GM21447 (cell line): ENCODE data around the gene NCLN.
"Not testable (repeated sequence)": the region's sequence is repeated elsewhere in the genome, so short reads cannot be mapped to it uniquely, and the experiment has no call there.

Experiments
- ATAC-seq: cut with Tn5 transposase; IDR thresholded peaks from one replicate; pipeline ENCODE4 v1.9.1; 2021; ENCODE audit not compliant: unreplicated experiment

NCLN gene

GRCh38 chr19:3183721-3184641 lies 1.7 kb upstream of the NCLN start:
- ATAC-seq, result no peak

GRCh38 chr19:3184847-3185460 lies 776 bp upstream of the NCLN start:
- ATAC-seq, result peak; percentile 27

DNA sequence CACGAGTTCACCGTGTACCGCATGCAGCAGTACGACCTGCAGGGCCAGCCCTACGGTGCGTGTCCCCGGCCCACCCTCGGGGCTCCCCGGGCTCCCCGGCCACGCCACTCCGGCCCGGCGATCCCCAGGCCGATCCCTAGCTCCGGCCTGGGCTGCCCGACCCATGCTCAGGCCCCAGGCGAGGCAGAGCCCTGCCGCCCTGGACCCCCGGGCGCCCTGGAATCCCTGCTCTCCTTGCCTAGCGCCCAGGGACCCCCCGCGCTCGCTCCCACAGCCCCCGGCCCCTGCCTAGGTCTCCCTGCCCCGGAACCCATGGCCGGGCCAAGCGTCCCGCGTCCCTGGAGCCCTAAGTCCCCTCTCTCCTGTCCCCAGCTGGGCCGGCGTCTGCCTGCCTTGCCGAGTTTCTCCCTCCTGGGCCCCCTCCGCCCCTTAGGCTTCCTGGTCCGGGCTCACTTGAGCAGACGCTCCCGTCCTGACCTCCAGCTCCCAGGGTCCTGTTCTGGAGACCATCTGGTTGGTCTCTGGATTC lies 494 bp downstream of the NCLN start:
- ATAC-seq, result peak; percentile 5

DNA sequence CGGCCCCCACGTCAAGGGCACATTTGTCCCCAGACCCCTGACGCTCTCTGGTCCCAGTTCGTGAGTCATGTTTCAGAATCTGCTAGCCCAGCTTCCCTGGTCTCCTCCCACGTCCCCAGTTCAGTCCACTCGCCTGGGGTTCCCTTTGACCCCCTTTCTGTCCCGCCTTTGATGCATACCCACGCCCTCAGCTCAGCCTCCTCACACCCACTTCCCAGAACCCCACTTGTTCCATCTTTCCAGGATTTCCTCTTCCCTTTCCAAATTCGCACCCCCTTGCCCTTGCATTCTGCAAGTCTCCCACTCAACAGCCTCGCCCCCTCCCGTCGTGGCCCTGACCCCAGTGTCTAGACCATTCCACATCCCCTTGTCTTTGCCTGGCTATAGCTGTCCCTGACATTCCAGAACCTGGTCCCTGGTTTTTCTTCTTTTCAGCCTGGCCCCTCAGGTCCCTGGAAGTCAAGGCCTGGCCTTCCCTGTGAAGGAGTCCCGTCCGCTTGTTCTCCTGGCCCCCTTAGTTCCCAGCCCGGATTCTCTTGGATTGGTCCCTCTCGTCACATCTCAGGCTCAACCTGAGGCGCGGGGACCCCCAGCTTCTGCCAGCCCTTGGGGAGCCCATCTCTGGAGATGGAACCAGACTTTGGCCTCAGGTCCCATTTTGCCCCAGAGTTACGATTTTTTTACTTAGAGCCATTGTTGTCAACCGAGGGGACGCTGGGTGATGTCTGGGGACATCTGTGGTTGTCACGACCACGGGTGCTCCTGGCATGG lies 1.3 kb downstream of the NCLN start:
- ATAC-seq, result no peak

GRCh38 chr19:3187662-3188511 lies 2.2 kb downstream of the NCLN start:
- no peak for ATAC-seq

GRCh38 chr19:3188627-3189596 lies 3.2 kb downstream of the NCLN start:
- ATAC-seq, result no peak

DNA sequence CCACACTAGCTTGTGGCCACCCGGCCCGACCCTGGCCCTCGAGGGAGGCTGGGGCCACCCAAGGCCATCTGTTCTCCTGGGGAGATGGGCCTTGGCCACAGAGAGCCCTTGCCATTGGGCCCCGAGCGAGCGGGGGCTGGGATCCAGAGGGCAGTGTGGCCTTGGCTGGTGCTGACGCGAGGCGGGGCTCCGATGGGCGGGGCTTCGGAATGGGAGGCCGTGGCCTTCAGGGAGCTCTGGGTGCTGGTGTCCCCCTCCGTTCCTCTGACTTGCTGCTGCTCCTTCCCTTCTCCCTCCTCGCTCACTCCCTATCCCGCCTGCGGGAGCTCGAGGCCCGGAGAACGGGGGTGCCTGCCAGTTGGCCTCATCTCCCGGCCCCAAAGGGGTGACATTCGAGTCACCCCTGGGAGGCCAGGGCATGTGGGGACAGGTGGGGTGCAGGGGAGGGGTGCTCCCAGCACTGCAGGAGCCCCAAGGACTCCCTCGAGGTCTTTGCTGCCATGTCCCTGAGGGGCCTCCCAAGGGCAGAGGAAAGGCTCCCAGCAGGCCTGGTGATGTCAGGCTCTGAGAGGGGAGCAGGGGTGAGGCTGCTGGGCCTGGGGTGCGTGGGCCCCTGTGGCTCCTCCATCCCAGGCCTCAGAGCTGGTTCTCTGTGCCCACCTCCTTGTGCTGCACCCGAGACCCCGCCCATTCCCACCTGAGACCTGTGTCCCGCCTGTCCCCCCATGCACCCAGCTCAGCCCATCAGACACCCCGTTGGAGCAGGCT lies 4.2 kb downstream of the NCLN start:
- no peak for ATAC-seq

DNA sequence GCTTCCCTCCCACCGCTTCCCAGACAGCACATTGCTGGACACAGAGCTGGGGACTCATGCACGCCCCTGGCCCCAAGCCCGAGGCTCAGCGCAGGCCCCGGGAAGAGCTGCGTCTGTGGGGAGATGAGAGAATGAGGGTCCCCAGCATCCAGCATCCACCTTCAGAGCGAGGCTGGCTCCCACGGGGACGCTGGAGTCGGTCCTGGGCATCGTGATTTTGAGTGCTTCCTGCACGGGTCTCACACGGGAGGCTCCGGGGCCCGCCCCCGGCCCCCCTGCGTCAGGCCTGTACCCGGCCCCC lies 4.7 kb downstream of the NCLN start:
- no peak for ATAC-seq

GRCh38 chr19:3190921-3191805 lies 5.4 kb downstream of the NCLN start:
- no peak for ATAC-seq

- ATAC-seq, result not testable (repeated sequence)
Observed at GRCh38 chr19:3191806-3192104, 6.0 kb downstream of the NCLN start.

- ATAC-seq, result no peak
Observed at GRCh38 chr19:3192228-3192635, 6.5 kb downstream of the NCLN start.

- ATAC-seq, result no peak
Observed at GRCh38 chr19:3192684-3193083, 7.0 kb downstream of the NCLN start.

DNA sequence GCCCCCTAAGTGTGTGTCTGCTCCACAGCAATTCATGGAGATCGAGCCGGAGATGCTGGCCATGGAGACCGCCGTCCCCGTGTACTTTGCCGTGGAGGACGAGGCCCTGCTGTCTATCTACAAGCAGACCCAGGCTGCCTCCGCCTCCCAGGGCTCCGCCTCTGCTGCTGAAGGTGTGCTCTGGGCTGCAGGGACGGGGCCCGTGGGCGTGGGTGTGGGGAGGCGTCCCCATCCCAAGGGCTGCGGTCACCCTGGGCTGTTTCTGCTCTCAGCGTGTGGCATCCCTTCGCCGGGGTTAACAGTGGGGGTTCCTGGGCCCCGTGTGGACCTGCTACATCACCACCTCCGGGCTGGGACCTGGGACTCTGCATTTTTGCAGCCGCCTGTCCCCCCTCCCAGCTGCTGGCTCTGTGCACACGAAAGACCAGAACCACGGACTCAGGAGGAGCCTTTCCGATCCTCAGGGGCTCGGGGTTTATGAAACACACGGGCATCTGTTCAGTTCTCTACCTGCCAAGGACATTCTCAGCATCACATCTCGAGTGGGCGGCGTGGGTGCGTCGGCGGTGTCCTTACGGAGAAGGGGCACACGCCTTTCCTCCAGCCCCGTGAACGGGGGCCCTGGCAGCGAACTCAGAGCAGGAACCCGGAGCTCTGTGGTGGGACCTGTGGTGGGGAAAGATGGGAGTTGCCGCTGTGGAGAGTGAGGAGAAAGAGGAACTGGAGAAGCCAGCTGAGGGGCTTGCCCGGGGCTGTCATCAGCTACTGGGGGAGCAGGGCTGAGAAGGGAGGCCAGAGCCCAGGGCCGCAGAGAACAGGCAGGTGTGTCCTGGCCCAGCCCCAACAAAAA lies 7.8 kb downstream of the NCLN start:
- ATAC-seq, result no peak

DNA sequence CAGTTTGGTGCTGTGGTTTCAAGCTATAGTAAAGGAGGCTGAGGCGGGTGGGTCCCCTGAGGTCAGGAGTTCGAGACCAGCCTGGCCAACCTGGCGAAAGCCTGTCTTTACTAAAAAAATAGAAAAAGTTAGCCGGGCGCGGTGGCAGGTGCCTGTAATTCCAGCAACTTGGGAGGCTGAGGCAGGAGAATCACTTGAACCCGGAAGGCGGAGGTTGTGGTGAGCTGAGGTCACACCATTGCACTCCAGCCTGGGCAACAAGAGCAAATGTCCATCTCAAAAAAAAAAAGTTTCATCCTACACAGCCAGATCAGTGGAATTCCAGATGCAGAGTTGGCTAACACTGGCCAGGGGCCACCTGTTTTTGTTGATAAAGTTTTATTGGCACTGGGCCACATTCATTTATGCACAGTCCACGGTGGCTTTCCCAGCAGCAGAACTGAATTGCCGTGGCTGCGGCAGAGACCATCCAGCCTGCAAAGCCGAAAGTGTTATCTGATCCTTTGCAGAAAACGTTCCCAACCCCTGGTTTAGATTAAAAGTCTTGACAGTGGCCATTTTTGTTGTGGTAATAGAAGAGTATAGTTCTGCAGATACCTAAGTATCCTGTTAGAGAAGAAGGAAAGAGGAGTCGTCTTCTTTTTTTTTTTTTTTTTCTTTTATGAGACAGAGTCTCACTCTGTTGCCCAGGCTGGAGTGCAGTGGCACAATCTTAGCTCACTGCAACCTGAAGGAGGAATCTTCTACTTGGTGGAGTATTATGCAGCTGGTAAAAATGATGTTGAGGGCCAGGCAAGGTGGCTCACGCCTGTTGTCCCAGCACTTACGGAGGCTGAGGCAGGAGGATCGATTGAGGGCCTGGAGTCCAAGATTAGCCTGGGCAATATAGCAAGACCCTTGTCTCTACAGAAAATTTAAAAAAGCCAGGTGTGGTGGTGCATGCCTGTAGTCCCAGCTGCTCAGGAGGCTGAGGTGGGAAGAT lies 8.7 kb downstream of the NCLN start:
- no peak for ATAC-seq

DNA sequence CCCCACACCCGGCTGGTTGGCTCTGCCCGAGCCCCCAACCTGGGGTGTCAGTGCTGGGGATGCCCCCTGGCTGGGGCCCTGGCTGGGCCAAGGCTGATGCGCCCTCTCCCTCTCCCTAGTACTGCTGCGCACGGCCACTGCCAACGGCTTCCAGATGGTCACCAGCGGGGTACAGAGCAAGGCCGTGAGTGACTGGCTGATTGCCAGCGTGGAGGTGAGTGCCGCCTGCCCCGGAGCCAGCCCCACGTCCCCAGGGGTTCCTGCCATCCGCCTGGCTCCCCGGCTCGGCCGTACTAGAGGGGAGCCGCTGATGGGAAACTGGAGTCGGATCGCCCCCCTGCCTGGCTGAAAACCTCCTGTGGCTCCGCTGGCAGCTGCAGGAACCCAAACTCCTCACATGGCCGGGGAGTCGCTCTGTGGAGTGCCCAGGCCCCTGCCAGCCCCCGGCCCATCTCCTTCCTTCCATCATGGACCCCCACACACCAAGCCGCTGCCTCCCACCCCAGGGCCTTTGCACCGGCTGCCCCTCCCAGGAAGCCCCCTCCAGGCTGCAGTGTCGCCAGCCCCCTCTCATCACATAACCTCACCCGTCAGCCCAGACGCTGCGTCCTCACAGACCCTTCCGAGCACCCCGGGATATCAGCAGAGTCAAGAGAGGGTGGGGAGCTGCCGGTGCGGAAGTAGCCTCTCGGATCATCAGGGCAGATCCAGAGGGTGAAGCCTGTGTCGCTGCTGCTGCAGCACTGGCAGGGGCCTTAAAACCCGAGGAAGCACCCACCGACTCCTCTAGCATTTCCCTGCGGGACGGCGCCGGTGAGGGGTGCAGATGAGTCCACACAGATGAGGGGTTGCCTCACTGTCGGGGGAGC lies 10.6 kb downstream of the NCLN start:
- ATAC-seq, result no peak
